Neural cell (in vitro differentiated cells): ENCODE data around the gene THADA. TPM values are rescaled to one million over a fixed set of nuclear protein-coding genes. Genes with fewer than 3 reads are reported as not detected.

Source experiments
- H2AFZ ChIP-seq: fragments of 200-600, 300-800 bp; sonication (generic), shearing (Covaris generic); 2 replicates; pipeline ENCODE4 v1.6.0; 2014; ENCODE audit warnings: low read depth, mild to moderate bottlenecking, antibody characterized with exemption, low read length, moderate library complexity
- H3F3A ChIP-seq: fragments of 200-600 bp; shearing (Covaris generic); 2 replicates; pipeline ENCODE4 v1.6.1; 2016; ENCODE audit warnings: mild to moderate bottlenecking, moderate library complexity, mixed read lengths, antibody characterized with exemption, low read length; ENCODE audit not compliant: insufficient read depth, poor library complexity, severe bottlenecking
- H3K27ac ChIP-seq: fragments of 200-600, 300-800 bp; sonication (generic), shearing (Covaris generic); 2 replicates; pipeline ENCODE4 v1.5.1; 2014; ENCODE audit warnings: mild to moderate bottlenecking, low read length, moderate library complexity
- H3K27me3 ChIP-seq: fragments of 300-800, 200-600 bp; sonication (generic), shearing (Covaris generic); 2 replicates; pipeline ENCODE4 v1.6.0; 2014; ENCODE audit warnings: mild to moderate bottlenecking, low read depth, low read length, moderate library complexity; ENCODE audit not compliant: insufficient read depth
- H3K36me3 ChIP-seq: fragments of 300-800, 200-600 bp; sonication (generic), shearing (Covaris generic); 2 replicates; pipeline ENCODE4 v1.5.1; 2014; ENCODE audit warnings: mild to moderate bottlenecking, antibody characterized with exemption, low read length, moderate library complexity; ENCODE audit not compliant: insufficient read depth
- H3K4me2 ChIP-seq: fragments of 300-800, 200-600 bp; sonication (generic), shearing (Covaris generic); 2 replicates; pipeline ENCODE4 v1.6.0; 2014; ENCODE audit warnings: mild to moderate bottlenecking, low read length
- H3K4me3 ChIP-seq: fragments of 300-800, 200-600 bp; sonication (generic), shearing (Covaris generic); 2 replicates; pipeline ENCODE4 v1.5.1; 2014; ENCODE audit warnings: mild to moderate bottlenecking, low read length, moderate library complexity
- H3K79me2 ChIP-seq: fragments of 200-600 bp; shearing (Covaris generic); replicated peaks from 2 replicates; pipeline ENCODE4 v1.6.0; 2014; ENCODE audit warnings: mild to moderate bottlenecking, low read length, moderate library complexity; ENCODE audit not compliant: insufficient read depth
- H3K9ac ChIP-seq: fragments of 300-800, 200-600 bp; sonication (generic), shearing (Covaris generic); 2 replicates; pipeline ENCODE4 v1.6.1; 2016; ENCODE audit warnings: mild to moderate bottlenecking, low read length, mixed read lengths
- H3K9me2 ChIP-seq: fragments of 200-600 bp; shearing (Covaris generic); 2 replicates; pipeline ENCODE4 v1.6.1; 2016; ENCODE audit warnings: mild to moderate bottlenecking, low read length, mixed read lengths; ENCODE audit not compliant: insufficient read depth
- H3K9me3 ChIP-seq: fragments of 200-600, 300-800 bp; sonication (generic), shearing (Covaris generic); 2 replicates; pipeline ENCODE4 v1.6.1; 2016; ENCODE audit warnings: mild to moderate bottlenecking, mixed run types, low read length, moderate library complexity, mixed read lengths
- H4K20me1 ChIP-seq: fragments of 200-600 bp; shearing (Covaris generic); 2 replicates; pipeline ENCODE4 v1.6.1; 2016; ENCODE audit warnings: mild to moderate bottlenecking, mixed run types; ENCODE audit not compliant: insufficient read depth
- EP300 ChIP-seq: fragments of 450-650 bp; conservative IDR thresholded peaks from 2 replicates; pipeline ENCODE4 v1.6.1; 2014; ENCODE audit warnings: antibody characterized with exemption, mild to moderate bottlenecking, moderate library complexity; ENCODE audit not compliant: poor library complexity, severe bottlenecking
- EZH2 ChIP-seq: fragments of 200-600, 300-800 bp; shearing (Covaris generic), sonication (generic); IDR thresholded peaks from 2 replicates; pipeline ENCODE4 v1.6.1; 2014; ENCODE audit warnings: antibody characterized with exemption, low read length, borderline replicate concordance, mild to moderate bottlenecking; ENCODE audit not compliant: insufficient read depth, poor library complexity, severe bottlenecking
- MXI1 ChIP-seq: fragments of 450-650 bp; conservative IDR thresholded peaks from 2 replicates; pipeline ENCODE4 v1.6.1; 2014; ENCODE audit warnings: antibody characterized with exemption, mild to moderate bottlenecking; ENCODE audit not compliant: poor library complexity, severe bottlenecking
- POLR2AphosphoS5 ChIP-seq: IDR thresholded peaks from 2 replicates; pipeline ENCODE4 v1.6.1; 2012
- RAD21 ChIP-seq: fragments of 450-650 bp; conservative IDR thresholded peaks from 2 replicates; pipeline ENCODE4 v1.6.1; 2014; ENCODE audit warnings: antibody characterized with exemption, mild to moderate bottlenecking, moderate library complexity
- SMC3 ChIP-seq: fragments of 450-650 bp; conservative IDR thresholded peaks from 2 replicates; pipeline ENCODE4 v1.6.1; 2014; ENCODE audit warnings: antibody characterized with exemption, mild to moderate bottlenecking, moderate library complexity; ENCODE audit not compliant: poor library complexity
- TAF1 ChIP-seq: IDR thresholded peaks from 2 replicates; pipeline ENCODE4 v1.6.1; 2012; ENCODE audit warnings: low read depth
- polyA plus RNA-seq: library from polyadenylated mRNA; depleted of rRNA; stranded (reverse); fragments of >200 nt; gene quantifications from 2 replicates; pipeline ENCODE4 v1.2.3, GENCODE V29; 2014
- TF ChIP-seq, protein P1 (sequence below): fragments of 450-650 bp; IDR thresholded peaks from 2 replicates; pipeline ENCODE4 v1.5.1; 2014; ENCODE audit warnings: antibody characterized with exemption, mild to moderate bottlenecking, moderate library complexity; ENCODE audit not compliant: poor library complexity, severe bottlenecking
- TF ChIP-seq, protein P2 (sequence below): IDR thresholded peaks from 2 replicates; pipeline ENCODE4 v1.6.1; 2012; ENCODE audit warnings: borderline replicate concordance

Gene THADA
- polyA plus RNA-seq, 1 donor from 2014 or later: 8.5 TPM

DNA sequence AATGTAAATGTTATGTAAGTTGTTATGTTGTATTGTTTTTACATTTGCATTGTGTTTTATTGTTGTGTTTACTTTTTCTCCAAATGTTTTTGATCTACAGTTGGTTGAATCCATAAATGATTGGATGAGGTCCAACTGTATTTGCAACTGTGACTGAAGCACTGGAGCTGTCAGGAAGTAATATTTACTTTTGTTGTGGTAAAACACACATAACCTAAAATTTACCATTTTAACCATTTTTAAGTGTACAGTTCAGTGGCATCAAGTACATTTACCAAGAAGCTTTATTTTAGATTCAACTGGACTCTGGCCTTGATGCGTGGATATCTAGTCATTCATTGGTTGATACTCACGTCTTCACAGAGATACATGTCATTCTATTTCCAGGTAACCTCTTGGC, 181.8 kb downstream of the THADA start:
- no peaks in the 10 kb centered on the region for H3F3A ChIP-seq
- H3K9me3 ChIP-seq: no peaks in the 10 kb centered on the region
- no peaks in the 10 kb centered on the region for H3K79me2 ChIP-seq
- no peaks in the 10 kb centered on the region for H3K36me3 ChIP-seq
- no peak overlapping the region for H3K9ac ChIP-seq
- TF ChIP-seq SMC3 (no peak), POLR2AphosphoS5 (no peak), EZH2 (no peak), EP300 (no peak), RAD21 (no peak), MXI1 (no peak), TAF1 (no peak)
- TF ChIP-seq, protein P1, sequence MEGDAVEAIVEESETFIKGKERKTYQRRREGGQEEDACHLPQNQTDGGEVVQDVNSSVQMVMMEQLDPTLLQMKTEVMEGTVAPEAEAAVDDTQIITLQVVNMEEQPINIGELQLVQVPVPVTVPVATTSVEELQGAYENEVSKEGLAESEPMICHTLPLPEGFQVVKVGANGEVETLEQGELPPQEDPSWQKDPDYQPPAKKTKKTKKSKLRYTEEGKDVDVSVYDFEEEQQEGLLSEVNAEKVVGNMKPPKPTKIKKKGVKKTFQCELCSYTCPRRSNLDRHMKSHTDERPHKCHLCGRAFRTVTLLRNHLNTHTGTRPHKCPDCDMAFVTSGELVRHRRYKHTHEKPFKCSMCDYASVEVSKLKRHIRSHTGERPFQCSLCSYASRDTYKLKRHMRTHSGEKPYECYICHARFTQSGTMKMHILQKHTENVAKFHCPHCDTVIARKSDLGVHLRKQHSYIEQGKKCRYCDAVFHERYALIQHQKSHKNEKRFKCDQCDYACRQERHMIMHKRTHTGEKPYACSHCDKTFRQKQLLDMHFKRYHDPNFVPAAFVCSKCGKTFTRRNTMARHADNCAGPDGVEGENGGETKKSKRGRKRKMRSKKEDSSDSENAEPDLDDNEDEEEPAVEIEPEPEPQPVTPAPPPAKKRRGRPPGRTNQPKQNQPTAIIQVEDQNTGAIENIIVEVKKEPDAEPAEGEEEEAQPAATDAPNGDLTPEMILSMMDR: no peak
- TF ChIP-seq, protein P2, sequence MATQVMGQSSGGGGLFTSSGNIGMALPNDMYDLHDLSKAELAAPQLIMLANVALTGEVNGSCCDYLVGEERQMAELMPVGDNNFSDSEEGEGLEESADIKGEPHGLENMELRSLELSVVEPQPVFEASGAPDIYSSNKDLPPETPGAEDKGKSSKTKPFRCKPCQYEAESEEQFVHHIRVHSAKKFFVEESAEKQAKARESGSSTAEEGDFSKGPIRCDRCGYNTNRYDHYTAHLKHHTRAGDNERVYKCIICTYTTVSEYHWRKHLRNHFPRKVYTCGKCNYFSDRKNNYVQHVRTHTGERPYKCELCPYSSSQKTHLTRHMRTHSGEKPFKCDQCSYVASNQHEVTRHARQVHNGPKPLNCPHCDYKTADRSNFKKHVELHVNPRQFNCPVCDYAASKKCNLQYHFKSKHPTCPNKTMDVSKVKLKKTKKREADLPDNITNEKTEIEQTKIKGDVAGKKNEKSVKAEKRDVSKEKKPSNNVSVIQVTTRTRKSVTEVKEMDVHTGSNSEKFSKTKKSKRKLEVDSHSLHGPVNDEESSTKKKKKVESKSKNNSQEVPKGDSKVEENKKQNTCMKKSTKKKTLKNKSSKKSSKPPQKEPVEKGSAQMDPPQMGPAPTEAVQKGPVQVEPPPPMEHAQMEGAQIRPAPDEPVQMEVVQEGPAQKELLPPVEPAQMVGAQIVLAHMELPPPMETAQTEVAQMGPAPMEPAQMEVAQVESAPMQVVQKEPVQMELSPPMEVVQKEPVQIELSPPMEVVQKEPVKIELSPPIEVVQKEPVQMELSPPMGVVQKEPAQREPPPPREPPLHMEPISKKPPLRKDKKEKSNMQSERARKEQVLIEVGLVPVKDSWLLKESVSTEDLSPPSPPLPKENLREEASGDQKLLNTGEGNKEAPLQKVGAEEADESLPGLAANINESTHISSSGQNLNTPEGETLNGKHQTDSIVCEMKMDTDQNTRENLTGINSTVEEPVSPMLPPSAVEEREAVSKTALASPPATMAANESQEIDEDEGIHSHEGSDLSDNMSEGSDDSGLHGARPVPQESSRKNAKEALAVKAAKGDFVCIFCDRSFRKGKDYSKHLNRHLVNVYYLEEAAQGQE: no peak
- no peaks in the 10 kb centered on the region for H3K9me2 ChIP-seq
- no peaks in the 10 kb centered on the region for H3K27me3 ChIP-seq
- H2AFZ ChIP-seq: no peak overlapping the region
- no peaks in the 10 kb centered on the region for H4K20me1 ChIP-seq
- H3K27ac ChIP-seq: no peak overlapping the region
- H3K4me2 ChIP-seq: no peak overlapping the region
- H3K4me3 ChIP-seq: no peak overlapping the region

DNA sequence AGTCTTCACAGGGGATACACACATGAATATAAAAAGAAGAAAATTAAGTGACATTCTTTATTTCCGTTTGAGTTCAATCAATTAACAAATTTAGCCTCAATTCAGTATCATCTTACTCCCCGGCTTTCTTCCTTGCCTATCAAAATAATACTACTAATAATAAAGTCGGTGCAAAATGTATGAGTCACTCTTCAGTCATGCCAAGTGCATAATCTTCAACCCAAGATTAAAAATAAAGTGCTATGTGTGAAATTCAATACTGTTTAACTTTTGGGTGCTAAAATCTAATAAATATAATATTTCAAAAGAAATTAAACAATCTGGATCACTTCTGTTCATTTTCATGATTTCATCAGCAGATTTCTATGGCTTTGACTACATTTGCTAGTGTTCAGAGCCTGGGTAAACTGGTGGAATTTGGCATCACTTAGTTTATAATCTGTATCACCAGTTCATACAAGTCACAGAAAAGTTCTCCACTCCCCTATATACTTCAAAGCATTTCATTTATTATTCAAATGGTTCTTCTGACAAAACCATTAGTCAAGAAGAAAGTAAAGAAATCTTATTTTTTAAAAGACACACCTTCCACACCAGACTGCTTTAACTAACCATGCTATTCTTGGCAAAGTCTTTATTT, 183.6 kb downstream of the THADA start:
- no peak overlapping the region for H2AFZ ChIP-seq
- H3K9me3 ChIP-seq: no peaks in the 10 kb centered on the region
- no peaks in the 10 kb centered on the region for H3K27me3 ChIP-seq
- H4K20me1 ChIP-seq: no peaks in the 10 kb centered on the region
- H3K36me3 ChIP-seq: no peaks in the 10 kb centered on the region
- no peaks in the 10 kb centered on the region for H3K79me2 ChIP-seq
- H3K4me3 ChIP-seq: no peak overlapping the region
- TF ChIP-seq, protein P2: no peak
- TF ChIP-seq EZH2 (no peak), RAD21 (no peak), TAF1 (no peak), SMC3 (no peak), MXI1 (no peak), EP300 (no peak), POLR2AphosphoS5 (no peak)
- TF ChIP-seq, protein P1: no peak
- H3K9ac ChIP-seq: no peak overlapping the region
- H3F3A ChIP-seq: no peaks in the 10 kb centered on the region
- H3K27ac ChIP-seq: no peak overlapping the region
- no peak overlapping the region for H3K4me2 ChIP-seq
- no peaks in the 10 kb centered on the region for H3K9me2 ChIP-seq
